ENCODE data around the gene P4HA2.

Gene P4HA2

GRCh38 chr5:132227485-132228240 is at the start of gene P4HA2:
TSS of gene P4HA2 (minus strand) at chr5:132227853. CDS start at chr5:132218626, 9,227 bp downstream.
- DNase-seq, result peak in 42 of 56 donors; percentile 6 to 83 (median 38)

- DNase-seq, result no peak
These were observed 49.6 kb upstream of the P4HA2 start for GRCh38 chr5:132277256-132277655.

- no peak for DNase-seq
These were observed 47.9 kb upstream of the P4HA2 start for GRCh38 chr5:132275367-132276220.

GRCh38 chr5:132274050-132274792 is 46.6 kb upstream of the P4HA2 start:
- no peak for DNase-seq

GRCh38 chr5:132273631-132274030 is 46.0 kb upstream of the P4HA2 start:
- no peak for DNase-seq

- peak in 20 of 56 donors; percentile 13 to 54 (median 32) for DNase-seq
These were observed 44.9 kb upstream of the P4HA2 start for GRCh38 chr5:132272311-132273210.

- DNase-seq, result no peak
These were observed 43.9 kb upstream of the P4HA2 start for GRCh38 chr5:132271251-132272246.

GRCh38 chr5:132270706-132271105 is 43.1 kb upstream of the P4HA2 start:
- DNase-seq, result peak in 1 of 56 donors; percentile 19

- DNase-seq, result no peak
These were observed 42.6 kb upstream of the P4HA2 start for GRCh38 chr5:132270335-132270665.

- DNase-seq, result no peak
These were observed 42.1 kb upstream of the P4HA2 start for GRCh38 chr5:132269635-132270334.

GRCh38 chr5:132268769-132269551 is 41.3 kb upstream of the P4HA2 start:
- no peak for DNase-seq

GRCh38 chr5:132267931-132268768 is 40.5 kb upstream of the P4HA2 start:
- DNase-seq, result peak in 33 of 56 donors; percentile 12 to 70 (median 43)

GRCh38 chr5:132267166-132267739 is 39.6 kb upstream of the P4HA2 start:
- DNase-seq, result no peak

- no peak for DNase-seq
These were observed 39.1 kb upstream of the P4HA2 start for GRCh38 chr5:132266836-132267160.

- DNase-seq, result no peak
These were observed 38.6 kb upstream of the P4HA2 start for GRCh38 chr5:132266031-132266835.

All from nucleus accumbens (tissue), 56 donors.